Heart left ventricle (tissue), 16 donors: ENCODE measurements around the gene ZNF714. TPM values are rescaled to one million over a fixed set of nuclear protein-coding genes. Genes with fewer than 3 reads are reported as not detected.
A peak's percentile ranks its signal among the peaks of the same experiment; 100 is the strongest.
"Not testable (repeated sequence)": the region's sequence is repeated elsewhere in the genome, so short reads cannot be mapped to it uniquely, and the experiment has no call there.

Experiments used
- ATAC-seq, 4 donors: fragments of 200-7000 bp; cut with Tn5 transposase; one replicate each; pipeline ENCODE4 v1.9.1; 2020 to 2022; ENCODE audit warnings: moderate library complexity in 4 of 4, mild to moderate bottlenecking in 3 of 4, moderate number of reproducible peaks in 1 of 4
- DNase-seq, 5 donors: peaks; one replicate each; pipeline ENCODE4 v3.0.0-alpha.2; 2020
- H3K27ac ChIP-seq, 12 donors: fragments of 200-600 bp; sonication (generic) in 4 of 12; one replicate each; pipeline versions ENCODE4 v1.5.0 to v1.8.0; 2016 to 2022; ENCODE audit warnings: mild to moderate bottlenecking in 2 of 12
- H3K27me3 ChIP-seq, 9 donors: fragments of 200-600 bp; sonication (generic) in 2 of 9; one replicate each; pipeline versions ENCODE4 v1.5.1 to v1.8.0; 2016 to 2022; ENCODE audit warnings: mild to moderate bottlenecking in 3 of 9
- H3K36me3 ChIP-seq, 9 donors: fragments of 200-600 bp; sonication (generic) in 2 of 9; one replicate each; pipeline versions ENCODE4 v1.5.0 to v1.8.0; 2018 to 2022; ENCODE audit warnings: mild to moderate bottlenecking in 2 of 9
- H3K4me1 ChIP-seq, 12 donors: fragments of 200-600 bp; sonication (generic) in 4 of 12; one replicate each; pipeline versions ENCODE4 v1.5.0 to v1.8.0; 2016 to 2022; ENCODE audit warnings: mild to moderate bottlenecking in 3 of 12
- H3K4me3 ChIP-seq, 12 donors: fragments of 200-600 bp; sonication (generic) in 4 of 12; one replicate each; pipeline versions ENCODE4 v1.5.0 to v1.8.0; 2017 to 2022; ENCODE audit warnings: mild to moderate bottlenecking in 9 of 12, moderate library complexity in 4 of 12
- H3K9me3 ChIP-seq, 12 donors: fragments of 200-600 bp; sonication (generic) in 4 of 12; one replicate each; pipeline versions ENCODE4 v1.5.0 to v1.8.0; 2016 to 2022; ENCODE audit warnings: mild to moderate bottlenecking in 1 of 12
- CTCF ChIP-seq, 12 donors: fragments of 200-600 bp; sonication (generic) in 4 of 12; IDR thresholded peaks; one replicate each; pipeline versions ENCODE4 v1.5.0 to v1.8.0; 2018 to 2022; ENCODE audit warnings: antibody characterized with exemption in 12 of 12, mild to moderate bottlenecking in 5 of 12
- POLR2A ChIP-seq, 2 donors: fragments of 450-650 bp; IDR thresholded peaks; one replicate each; pipeline ENCODE4 v1.6.1; 2017; ENCODE audit warnings: antibody characterized with exemption in 2 of 2, mild to moderate bottlenecking in 2 of 2, moderate library complexity in 2 of 2
- WGBS, 4 donors: extraction: QIAGEN DNeasy Blood & Tissue Kit in 2 of 4; methylation state at CpG; one replicate each; pipeline versions ENCODE4 v1.1.5 to v1.1.7; 2013 to 2018; 5-methylcytosine and 5-hydroxymethylcytosine counted together
- intact Hi-C, 10 donors: fragments of 100-400 bp; cut with DNase I; formaldehyde crosslinking; loops; one replicate each; pipeline versions ENCODE4 v1.11.1 to v1.14.2; 2022
- polyA plus RNA-seq, 2 donors: library from polyadenylated mRNA; stranded (reverse); fragments of 200-250 nt; gene quantifications; one replicate each; pipeline ENCODE4 v1.2.3, GENCODE V29; 2013
- total RNA-seq, 9 donors: library from RNA; depleted of rRNA in 2 of 9; stranded (reverse); fragments of >200 nt in 2 of 9; fragmentation: NEBNext Ultra II Directional in 3 of 9; extraction: Animal tissue kit (Norgen Biotek cat#: 25700) in 3 of 9; gene quantifications; one replicate each; pipeline versions ENCODE4 v1.1.0 to v1.2.4, GENCODE V29; 2016 to 2023
- donor health status: ischemic (EF 13 %, LVEDD 7.1; RV severe dilation, severe dysfunction).
- donor health status: healthy with polysubstance abuse.
- donor health status: DM: no; HTN: yes; CAD: no.
- donor health status: DM: no; HTN: no; CAD: no.
- donor health status: ischemic (EF 25% LVEDD 6.9; RV normal size, moderate dysfunction).
- donor health status: ischemic (EF 25% LVEDD 5.7; RV mildly dilated, moderate dysfunction).
- donor health status: healthy.
- donor health status: DM: yes; HTN: yes; CAD: no.
- donor health status: ischemic (EF 35%, LVEDD 5.7; RV mildly dilated, moderate dysfunction).
- donor health status: nonischemic (EF 11% LVEDD 7.7; RV severe dilation, severe dysfunction).
- donor health status: DM: yes; HTN: yes; CAD: no.
- donor health status: PGD.
- donor health status: ischemic (EF 29% LVEDD 5.4; RV normal size, mild dysfunction).
- donor health status: nonischemic (EF 23%, LVEDD 6.1; RV moderate dilation, normal function).

Gene ZNF714
- total and polyA plus RNA-seq, 11 donors, result 1.1 to 5.6 (median 3.2) TPM

DNA sequence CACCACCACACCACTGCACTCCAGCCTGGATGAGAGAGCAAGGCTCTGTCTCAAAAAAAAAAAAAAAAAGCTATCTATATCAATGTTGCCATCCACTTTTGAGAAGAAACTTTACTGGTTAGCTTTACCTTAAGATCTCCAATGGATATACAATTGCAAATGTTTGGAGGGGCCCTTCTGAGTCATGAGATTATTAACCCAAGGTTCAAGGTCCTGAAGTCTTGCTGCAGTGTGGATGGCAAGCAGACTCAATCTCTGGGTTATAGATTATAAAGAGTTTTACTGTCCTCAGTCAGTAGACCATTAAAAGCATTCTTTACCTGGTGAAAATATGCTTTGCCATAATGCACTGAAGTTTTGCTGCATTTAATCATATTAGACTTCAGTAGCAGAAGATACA lies 56.1 kb downstream of the ZNF714 start:
- Histone ChIP-seq H3K4me3 (no peak overlapping the region), H3K27me3 (no peaks in the 10 kb centered on the region), H3K9me3 (no peaks in the 10 kb centered on the region), H3K36me3 (no peaks in the 10 kb centered on the region), H3K27ac (no peak overlapping the region), H3K4me1 (peaks cover 0 to 14% (median 6%) of the 10 kb centered on the region in 12 donors)
- ATAC-seq (no peak), DNase-seq (no peak)
- intact Hi-C loops, result loop anchor here in 1 of 10 donors (10.0 kb wide), 1 partner anchor 53 kb away; the partner anchor contains the start of gene ZNF714
- TF ChIP-seq POLR2A (IDR thresholded peaks at IDR 0.05) (no peak), CTCF (IDR thresholded peaks at IDR 0.05) (no peak)

DNA sequence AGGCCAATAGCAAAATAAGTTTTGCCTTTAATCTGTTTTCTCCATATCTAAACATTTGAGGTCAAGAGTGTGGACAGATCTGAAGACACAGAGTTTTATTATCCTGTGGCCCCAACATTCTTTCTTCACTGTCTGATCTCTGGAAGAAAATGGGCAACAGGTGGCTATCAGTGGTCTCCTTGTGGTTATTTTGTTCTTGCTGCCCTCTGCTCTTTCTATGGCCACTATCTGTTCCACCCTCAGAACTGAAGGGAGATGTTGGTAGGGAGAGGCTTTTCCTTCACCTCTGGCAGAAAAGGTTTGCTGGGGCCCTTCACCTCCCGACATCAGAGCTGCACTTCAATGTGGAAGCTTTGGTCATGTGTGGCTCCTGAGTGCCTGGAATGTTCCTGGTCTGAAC lies 59.0 kb downstream of the ZNF714 start:
- Histone ChIP-seq H3K4me1 (peaks cover 0 to 19% (median 8%) of the 10 kb centered on the region in 12 donors), H3K36me3 (peaks cover 0 to 26% (median 24%) of the 10 kb centered on the region in 9 donors), H3K4me3 (peak overlapping the region in 1 of 12 donors; percentile 79), H3K27ac (peak overlapping the region in 2 of 12 donors; percentile 71 to 83)
- not testable (repeated sequence) for H3K27me3 ChIP-seq, ATAC-seq, H3K9me3 ChIP-seq, DNase-seq
- 82 to 92% (median 90%) methylated on average over 1 of the region's 1 CpG for WGBS, 4 donors
- intact Hi-C loops, result loop anchor here in 1 of 10 donors (5.0 to 10.0 kb wide), 2 partner anchors 59 to 216 kb away; partner anchors contain the start of genes ZNF714 and ZNF85

GRCh38 chr19:21141787-21142464 lies 59.9 kb downstream of the ZNF714 start, which contains the start of gene ZNF431:
Gene ZNF431, plus strand, starts transcription at chr19:21142040. Its CDS starts 144 bp downstream, at chr19:21142184.
- H3K4me1 ChIP-seq, result peaks cover 0 to 19% (median 8%) of the 10 kb centered on the region in 12 donors
- intact Hi-C loops, result loop anchor here in 1 of 10 donors (5.0 to 10.0 kb wide), 2 partner anchors 60 to 217 kb away; partner anchors contain the start of genes ZNF714 and ZNF85
- TF ChIP-seq CTCF (IDR thresholded peaks at IDR 0.05), result no peak
- TF ChIP-seq POLR2A (IDR thresholded peaks at IDR 0.05), result peak in 1 of 2 donors; percentile 75
- H3K36me3 ChIP-seq, result peaks cover 0 to 36% (median 33%) of the 10 kb centered on the region in 9 donors
- DNase-seq (peak; percentile 93 to 96 (median 94)), ATAC-seq (peak; percentile 99 to 100 (median 100))
- peak within 1 kb of the TSS; percentile 3 to 91 (median 73) for H3K27ac ChIP-seq
- no peaks in the 10 kb centered on the region for H3K9me3 ChIP-seq
- WGBS, 4 donors, result 0% methylated on average over 17 to 30 of the region's 30 CpGs
- peak within 1 kb of the TSS; percentile 70 to 92 (median 81) for H3K4me3 ChIP-seq
- H3K27me3 ChIP-seq, result no peaks in the 10 kb centered on the region

DNA sequence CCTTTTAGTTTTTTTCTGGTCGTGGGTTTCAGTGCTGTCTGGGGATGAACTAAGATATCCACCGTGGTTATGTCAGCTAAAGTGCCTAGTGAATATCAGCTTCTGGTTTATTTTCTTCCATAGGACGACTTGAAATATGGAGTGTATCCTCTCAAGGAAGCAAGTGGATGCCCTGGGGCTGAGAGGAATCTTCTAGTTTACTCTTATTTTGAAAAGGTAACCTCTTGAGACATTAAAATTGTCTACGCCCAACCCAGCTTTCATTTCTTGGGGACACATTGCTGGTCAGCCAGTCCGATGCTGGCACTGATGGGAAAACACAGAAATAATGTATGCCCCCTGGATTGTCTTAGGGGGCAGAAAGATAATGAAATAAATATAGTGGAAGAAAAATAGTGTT lies 61.4 kb downstream of the ZNF714 start:
- no peak for DNase-seq
- Histone ChIP-seq H3K27ac (no peak overlapping the region), H3K4me1 (peaks cover 0 to 19% (median 8%) of the 10 kb centered on the region in 12 donors), H3K9me3 (peaks cover 0 to under 1% (median 0%) of the 10 kb centered on the region in 12 donors), H3K4me3 (no peak overlapping the region), H3K36me3 (peaks cover 0 to 50% (median 45%) of the 10 kb centered on the region in 9 donors), H3K27me3 (no peaks in the 10 kb centered on the region)
- WGBS, 4 donors, result 90 to 93% (median 92%) methylated on average over 5 of the region's 5 CpGs
- intact Hi-C loops, result loop anchor here in 1 of 10 donors (5.0 to 10.0 kb wide), 2 partner anchors 61 to 219 kb away; partner anchors contain the start of genes ZNF714 and ZNF85
- no peak for ATAC-seq
- TF ChIP-seq POLR2A (IDR thresholded peaks at IDR 0.05), result no peak
- TF ChIP-seq CTCF (IDR thresholded peaks at IDR 0.05), result no peak
